ENCODE results near the gene TELO2.

Gene TELO2

GRCh38 chr16:1500465-1501150 is 7.4 kb downstream of the TELO2 start:
- no peak for DNase-seq

GRCh38 chr16:1501630-1502029 is 8.5 kb downstream of the TELO2 start:
- DNase-seq, result no peak

- no peak for DNase-seq
Measured at GRCh38 chr16:1502092-1503004, 9.2 kb downstream of the TELO2 start.

- no peak for DNase-seq
Measured at GRCh38 chr16:1503110-1503955, 10.2 kb downstream of the TELO2 start.

- no peak for DNase-seq
Measured at GRCh38 chr16:1505073-1505844, 12.1 kb downstream of the TELO2 start.

GRCh38 chr16:1505912-1506311 is 12.8 kb downstream of the TELO2 start:
- no peak for DNase-seq

- DNase-seq, result no peak
Measured at GRCh38 chr16:1506494-1507213, 13.5 kb downstream of the TELO2 start.

- DNase-seq, result no peak
Measured at GRCh38 chr16:1508494-1509187, 15.5 kb downstream of the TELO2 start.

GRCh38 chr16:1509307-1510221 is 16.4 kb downstream of the TELO2 start:
- no peak for DNase-seq

- no peak for DNase-seq
Measured at GRCh38 chr16:1510272-1510671, 17.1 kb downstream of the TELO2 start.

- DNase-seq, result no peak
Measured at GRCh38 chr16:1510941-1511351, 17.8 kb downstream of the TELO2 start.

GRCh38 chr16:1511662-1512569 is 18.8 kb downstream of the TELO2 start:
- DNase-seq, result no peak

GRCh38 chr16:1512774-1513173 is 19.6 kb downstream of the TELO2 start:
- no peak for DNase-seq

GRCh38 chr16:1514507-1514906 is 21.3 kb downstream of the TELO2 start:
- DNase-seq, result no peak

- no peak for DNase-seq
Measured at GRCh38 chr16:1518626-1519135, 25.5 kb downstream of the TELO2 start.

GRCh38 chr16:1519831-1520230 is 26.7 kb downstream of the TELO2 start:
- no peak for DNase-seq

GRCh38 chr16:1520461-1520860 is 27.3 kb downstream of the TELO2 start:
- no peak for DNase-seq

GRCh38 chr16:1523581-1524245 is 30.6 kb downstream of the TELO2 start:
- no peak for DNase-seq
